HCT116 (cell line): ENCODE data around the gene QSOX1. TPM values are rescaled to one million over a fixed set of nuclear protein-coding genes. Genes with fewer than 3 reads are reported as not detected.

Experiments
- ATAC-seq: fragments of 200-7000 bp; cut with Tn5 transposase; 2 replicates; pipeline ENCODE4 v1.9.1; 2020; ENCODE audit warnings: mild to moderate bottlenecking, moderate library complexity
- BruUV-seq: library from RNA; stranded (reverse); fragments of 400-500 nt; replicated peaks from 2 replicates; lab custom pipeline; 2021; lab: Mats Ljungman, UMichigan
- CTCF ChIA-PET: fragments of 300-600 bp; sonication (Branson Sonifier 250); formaldehyde crosslinking; loops from one replicate; lab custom pipeline; 2021; ENCODE audit warnings: antibody characterized with exemption; lab: Charles Lee
- POLR2A ChIA-PET: fragments of 300-600, 350-600 bp; sonication (Branson Sonifier 250); formaldehyde crosslinking; loops from one replicate; lab custom pipeline; 2021; ENCODE audit warnings: antibody characterized with exemption; lab: Charles Lee
- RAD21 ChIA-PET, 2 experiments: fragments of 300-600 bp; sonication (Branson Sonifier 250); formaldehyde crosslinking; loops; one replicate each; lab custom pipeline; 2023; ENCODE audit warnings: low total read pairs in 2 of 2; ENCODE audit not compliant: uncharacterized antibody in 2 of 2, unreplicated experiment in 2 of 2, low non-redundant PET in 1 of 2; lab: Charles Lee
- DNase-seq: peaks from one replicate; pipeline ENCODE4 v3.0.0-alpha.2; 2010; ENCODE audit warnings: low read depth, low spot score
- H2AFZ ChIP-seq: fragments of 200-600 bp; shearing (Covaris generic), sonication (generic); 2 replicates; pipeline ENCODE4 v1.6.1; 2017; ENCODE audit warnings: low read depth, mixed run types, mixed read lengths, antibody characterized with exemption, low read length; ENCODE audit not compliant: poor library complexity, severe bottlenecking
- H3K27ac ChIP-seq: 2 replicates; pipeline ENCODE4 v1.5.1; 2012; ENCODE audit warnings: low read depth, low read length
- H3K27me3 ChIP-seq: fragments of 200-600 bp; sonication (generic); 2 replicates; pipeline ENCODE4 v1.6.1; 2016; ENCODE audit warnings: mixed run types, low read length, mixed read lengths; ENCODE audit not compliant: insufficient read depth
- H3K36me3 ChIP-seq, 2 experiments: fragments of 200-500 bp in 1 of 2; fragments of 200-600 bp in 1 of 2; sonication (Bioruptor generic) in 1 of 2; sonication (generic) in 1 of 2; 2 replicates each; pipeline versions ENCODE4 v1.5.1 to v1.6.1; 2014 to 2016; ENCODE audit warnings: low read length in 2 of 2, inconsistent platforms in 1 of 2, mixed read lengths in 1 of 2, mixed run types in 1 of 2; ENCODE audit not compliant: insufficient read depth in 2 of 2, control insufficient read depth in 1 of 2
- H3K4me1 ChIP-seq, 2 experiments: fragments of 200-600 bp in 1 of 2; sonication (generic) in 1 of 2; 2 replicates each; pipeline versions ENCODE4 v1.5.1 to v1.6.1; 2012 to 2017; ENCODE audit warnings: low read length in 2 of 2, inconsistent platforms in 1 of 2, mild to moderate bottlenecking in 1 of 2, mixed read lengths in 1 of 2, mixed run types in 1 of 2, moderate library complexity in 1 of 2; ENCODE audit not compliant: insufficient read depth in 2 of 2, control insufficient read depth in 1 of 2
- H3K4me2 ChIP-seq: fragments of 200-600 bp; sonication (generic); 2 replicates; pipeline ENCODE4 v1.6.1; 2017; ENCODE audit warnings: mixed run types, low read length, mixed read lengths
- H3K4me3 ChIP-seq, 2 experiments: fragments of 200-600 bp in 1 of 2; sonication (generic) in 1 of 2; replicated peaks in 1 of 2; 2 replicates each; pipeline ENCODE4 v1.5.1; 2011 to 2016; ENCODE audit warnings: low read length in 2 of 2, control low read depth in 1 of 2, low read depth in 1 of 2, mild to moderate bottlenecking in 1 of 2, mixed read lengths in 1 of 2, mixed run types in 1 of 2
- H3K79me2 ChIP-seq: fragments of 200-600 bp; sonication (generic); 2 replicates; pipeline ENCODE4 v1.6.1; 2017; ENCODE audit warnings: mild to moderate bottlenecking, mixed run types, low read length, moderate library complexity, mixed read lengths; ENCODE audit not compliant: insufficient read depth
- H3K9ac ChIP-seq: fragments of 200-600 bp; sonication (generic); 2 replicates; pipeline ENCODE4 v1.6.1; 2016; ENCODE audit warnings: low read length, mixed read lengths
- H3K9me2 ChIP-seq: fragments of 200-600 bp; sonication (generic), shearing (Covaris generic); 2 replicates; pipeline ENCODE4 v1.6.1; 2017; ENCODE audit warnings: mixed run types, mild to moderate bottlenecking, moderate library complexity; ENCODE audit not compliant: insufficient read depth
- H3K9me3 ChIP-seq, 2 experiments: fragments of 200-500 bp in 1 of 2; fragments of 200-600 bp in 1 of 2; sonication (Bioruptor generic) in 1 of 2; sonication (generic) in 1 of 2; 2 replicates each; pipeline ENCODE4 v1.6.1; 2014 to 2017; ENCODE audit warnings: low read length in 2 of 2, mixed read lengths in 2 of 2, inconsistent platforms in 1 of 2, low read depth in 1 of 2, mild to moderate bottlenecking in 1 of 2, mixed run types in 1 of 2, moderate library complexity in 1 of 2; ENCODE audit not compliant: control insufficient read depth in 1 of 2, insufficient read depth in 1 of 2
- H4K20me1 ChIP-seq: fragments of 200-600 bp; sonication (generic), shearing (Covaris generic); 2 replicates; pipeline ENCODE4 v1.6.1; 2017; ENCODE audit warnings: mixed run types, mild to moderate bottlenecking, moderate library complexity; ENCODE audit not compliant: insufficient read depth
- CBX3 ChIP-seq: IDR thresholded peaks from 2 replicates; pipeline ENCODE4 v1.6.1; 2012; ENCODE audit warnings: low read depth
- CEBPB ChIP-seq: IDR thresholded peaks from 2 replicates; pipeline ENCODE4 v1.6.1; 2012; ENCODE audit warnings: low read depth
- EGR1 ChIP-seq: IDR thresholded peaks from 2 replicates; pipeline ENCODE4 v1.6.1; 2012; ENCODE audit warnings: low read depth
- EZH2 ChIP-seq: fragments of 200-600 bp; sonication (generic); IDR thresholded peaks from 2 replicates; pipeline ENCODE4 v1.6.1; 2017; ENCODE audit warnings: antibody characterized with exemption, mixed run types
- EZH2phosphoT487 ChIP-seq: fragments of 200-600 bp; IDR thresholded peaks from 2 replicates; pipeline ENCODE4 v1.6.1; 2018; ENCODE audit warnings: antibody characterized with exemption, borderline replicate concordance
- JUND ChIP-seq: IDR thresholded peaks from 2 replicates; pipeline ENCODE4 v1.6.1; 2012
- YY1 ChIP-seq: IDR thresholded peaks from 2 replicates; pipeline ENCODE4 v1.6.1; 2011; ENCODE audit warnings: low read length, low read depth, moderate library complexity, mild to moderate bottlenecking; ENCODE audit not compliant: insufficient replicate concordance; ENCODE audit errors: extremely low read depth
- ZFX ChIP-seq: fragments of 450-650 bp; IDR thresholded peaks from 2 replicates; pipeline ENCODE4 v1.6.1; 2017
- intact Hi-C: fragments of 100-400 bp; cut with micrococcal nuclease; formaldehyde crosslinking; loops from 2 replicates; pipeline ENCODE4 v1.10.0; 2022
- total RNA-seq: library from RNA; stranded (reverse); gene quantifications from one replicate; pipeline ENCODE4 v1.2.1, GENCODE V29; 2021; ENCODE audit not compliant: unreplicated experiment
- TF ChIP-seq, protein P1 (sequence below), 3 experiments: fragments of 200-600 bp in 1 of 3; sonication (generic) in 1 of 3; IDR thresholded peaks in 2 of 3; conservative IDR thresholded peaks in 1 of 3; 2 replicates each; pipeline ENCODE4 v1.5.1; 2012 to 2017; ENCODE audit warnings: low read depth in 2 of 3, low read length in 2 of 3, antibody characterized with exemption in 1 of 3, borderline replicate concordance in 1 of 3, control low read depth in 1 of 3, mild to moderate bottlenecking in 1 of 3, mixed read lengths in 1 of 3, mixed run types in 1 of 3, moderate library complexity in 1 of 3; ENCODE audit not compliant: insufficient read depth in 1 of 3
- TF ChIP-seq, protein P2 (sequence below): IDR thresholded peaks from 2 replicates; pipeline ENCODE4 v1.6.1; 2012
- TF ChIP-seq, protein P3 (sequence below): IDR thresholded peaks from 2 replicates; pipeline ENCODE4 v1.6.1; 2012; ENCODE audit warnings: low read depth
- TF ChIP-seq, protein P4 (sequence below): IDR thresholded peaks from 2 replicates; pipeline ENCODE4 v1.6.1; 2011; ENCODE audit warnings: mild to moderate bottlenecking, low read length, moderate library complexity; ENCODE audit not compliant: insufficient replicate concordance; ENCODE audit errors: extremely low read depth

Gene QSOX1
- total RNA-seq, 1 experiment from 2014 or later = 89.2 TPM

DNA sequence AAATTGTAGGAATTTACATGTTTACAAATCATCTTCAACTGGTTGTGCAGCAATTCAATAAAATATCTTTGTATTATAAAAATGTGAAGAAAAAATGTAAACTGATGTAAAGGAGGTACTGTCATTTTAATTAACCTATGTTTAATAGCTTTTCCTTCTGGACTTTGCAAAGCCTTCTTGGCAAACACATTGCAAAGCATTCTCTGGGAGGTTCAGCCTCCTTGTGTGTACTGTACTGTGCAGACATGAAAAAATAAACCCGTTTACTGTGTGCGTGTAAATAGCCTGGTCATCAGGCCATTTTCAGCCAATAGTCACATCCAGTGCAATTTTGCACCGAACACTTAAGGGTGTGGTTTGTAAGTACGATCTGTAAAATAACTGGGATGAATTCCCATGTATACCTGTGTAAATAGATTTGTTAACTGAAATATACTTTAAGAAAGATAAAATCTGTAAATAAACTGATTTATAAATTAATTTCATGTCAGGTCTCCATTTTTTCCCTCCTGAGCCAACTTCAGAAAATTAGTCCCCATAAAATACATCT is 40.2 kb upstream of the QSOX1 start:
- ChIA-PET RAD21 (no interaction called here), CTCF (no interaction called here), POLR2A (no interaction called here)
- DNase-seq (no peak), ATAC-seq (no peak)
- Histone ChIP-seq H3K4me3 (no peak overlapping the region), H3K9ac (no peak overlapping the region), H3K4me2 (no peak overlapping the region), H3K27ac (no peak overlapping the region), H3K36me3 (peaks cover 6 to 14% of the 10 kb centered on the region in 2 experiments; a peak in 3 of 4 replicates), H3K9me2 (no peaks in the 10 kb centered on the region; the same call in 1 of the 2 replicates), H4K20me1 (no peaks in the 10 kb centered on the region), H3K79me2 (no peaks in the 10 kb centered on the region), H3K9me3 (no peaks in the 10 kb centered on the region), H3K4me1 (peaks cover 0 to 18% of the 10 kb centered on the region in 2 experiments; a peak in 2 of 4 replicates), H2AFZ (no peak overlapping the region), H3K27me3 (no peaks in the 10 kb centered on the region)
- BruUV-seq = no TSS peak
- intact Hi-C loops = no loop called here
- TF ChIP-seq, protein P1, sequence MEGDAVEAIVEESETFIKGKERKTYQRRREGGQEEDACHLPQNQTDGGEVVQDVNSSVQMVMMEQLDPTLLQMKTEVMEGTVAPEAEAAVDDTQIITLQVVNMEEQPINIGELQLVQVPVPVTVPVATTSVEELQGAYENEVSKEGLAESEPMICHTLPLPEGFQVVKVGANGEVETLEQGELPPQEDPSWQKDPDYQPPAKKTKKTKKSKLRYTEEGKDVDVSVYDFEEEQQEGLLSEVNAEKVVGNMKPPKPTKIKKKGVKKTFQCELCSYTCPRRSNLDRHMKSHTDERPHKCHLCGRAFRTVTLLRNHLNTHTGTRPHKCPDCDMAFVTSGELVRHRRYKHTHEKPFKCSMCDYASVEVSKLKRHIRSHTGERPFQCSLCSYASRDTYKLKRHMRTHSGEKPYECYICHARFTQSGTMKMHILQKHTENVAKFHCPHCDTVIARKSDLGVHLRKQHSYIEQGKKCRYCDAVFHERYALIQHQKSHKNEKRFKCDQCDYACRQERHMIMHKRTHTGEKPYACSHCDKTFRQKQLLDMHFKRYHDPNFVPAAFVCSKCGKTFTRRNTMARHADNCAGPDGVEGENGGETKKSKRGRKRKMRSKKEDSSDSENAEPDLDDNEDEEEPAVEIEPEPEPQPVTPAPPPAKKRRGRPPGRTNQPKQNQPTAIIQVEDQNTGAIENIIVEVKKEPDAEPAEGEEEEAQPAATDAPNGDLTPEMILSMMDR (IDR thresholded peaks at IDR 0.05 in 2 of 3, conservative IDR thresholded peaks at IDR 0.05 in 1 of 3; ENCODE audit: borderline replicate concordance in 1 of 3, insufficient read depth in 1 of 3, low read depth in 2 of 3, low read length in 2 of 3) = no peak
- TF ChIP-seq YY1 (no peak), EZH2 (no peak), ZFX (no peak), JUND (no peak), CEBPB (no peak), EGR1 (no peak), EZH2phosphoT487 (no peak), CBX3 (no peak)
- TF ChIP-seq, protein P2, sequence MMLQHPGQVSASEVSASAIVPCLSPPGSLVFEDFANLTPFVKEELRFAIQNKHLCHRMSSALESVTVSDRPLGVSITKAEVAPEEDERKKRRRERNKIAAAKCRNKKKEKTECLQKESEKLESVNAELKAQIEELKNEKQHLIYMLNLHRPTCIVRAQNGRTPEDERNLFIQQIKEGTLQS = no peak
- TF ChIP-seq, protein P3, sequence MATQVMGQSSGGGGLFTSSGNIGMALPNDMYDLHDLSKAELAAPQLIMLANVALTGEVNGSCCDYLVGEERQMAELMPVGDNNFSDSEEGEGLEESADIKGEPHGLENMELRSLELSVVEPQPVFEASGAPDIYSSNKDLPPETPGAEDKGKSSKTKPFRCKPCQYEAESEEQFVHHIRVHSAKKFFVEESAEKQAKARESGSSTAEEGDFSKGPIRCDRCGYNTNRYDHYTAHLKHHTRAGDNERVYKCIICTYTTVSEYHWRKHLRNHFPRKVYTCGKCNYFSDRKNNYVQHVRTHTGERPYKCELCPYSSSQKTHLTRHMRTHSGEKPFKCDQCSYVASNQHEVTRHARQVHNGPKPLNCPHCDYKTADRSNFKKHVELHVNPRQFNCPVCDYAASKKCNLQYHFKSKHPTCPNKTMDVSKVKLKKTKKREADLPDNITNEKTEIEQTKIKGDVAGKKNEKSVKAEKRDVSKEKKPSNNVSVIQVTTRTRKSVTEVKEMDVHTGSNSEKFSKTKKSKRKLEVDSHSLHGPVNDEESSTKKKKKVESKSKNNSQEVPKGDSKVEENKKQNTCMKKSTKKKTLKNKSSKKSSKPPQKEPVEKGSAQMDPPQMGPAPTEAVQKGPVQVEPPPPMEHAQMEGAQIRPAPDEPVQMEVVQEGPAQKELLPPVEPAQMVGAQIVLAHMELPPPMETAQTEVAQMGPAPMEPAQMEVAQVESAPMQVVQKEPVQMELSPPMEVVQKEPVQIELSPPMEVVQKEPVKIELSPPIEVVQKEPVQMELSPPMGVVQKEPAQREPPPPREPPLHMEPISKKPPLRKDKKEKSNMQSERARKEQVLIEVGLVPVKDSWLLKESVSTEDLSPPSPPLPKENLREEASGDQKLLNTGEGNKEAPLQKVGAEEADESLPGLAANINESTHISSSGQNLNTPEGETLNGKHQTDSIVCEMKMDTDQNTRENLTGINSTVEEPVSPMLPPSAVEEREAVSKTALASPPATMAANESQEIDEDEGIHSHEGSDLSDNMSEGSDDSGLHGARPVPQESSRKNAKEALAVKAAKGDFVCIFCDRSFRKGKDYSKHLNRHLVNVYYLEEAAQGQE = no peak
- TF ChIP-seq, protein P4, sequence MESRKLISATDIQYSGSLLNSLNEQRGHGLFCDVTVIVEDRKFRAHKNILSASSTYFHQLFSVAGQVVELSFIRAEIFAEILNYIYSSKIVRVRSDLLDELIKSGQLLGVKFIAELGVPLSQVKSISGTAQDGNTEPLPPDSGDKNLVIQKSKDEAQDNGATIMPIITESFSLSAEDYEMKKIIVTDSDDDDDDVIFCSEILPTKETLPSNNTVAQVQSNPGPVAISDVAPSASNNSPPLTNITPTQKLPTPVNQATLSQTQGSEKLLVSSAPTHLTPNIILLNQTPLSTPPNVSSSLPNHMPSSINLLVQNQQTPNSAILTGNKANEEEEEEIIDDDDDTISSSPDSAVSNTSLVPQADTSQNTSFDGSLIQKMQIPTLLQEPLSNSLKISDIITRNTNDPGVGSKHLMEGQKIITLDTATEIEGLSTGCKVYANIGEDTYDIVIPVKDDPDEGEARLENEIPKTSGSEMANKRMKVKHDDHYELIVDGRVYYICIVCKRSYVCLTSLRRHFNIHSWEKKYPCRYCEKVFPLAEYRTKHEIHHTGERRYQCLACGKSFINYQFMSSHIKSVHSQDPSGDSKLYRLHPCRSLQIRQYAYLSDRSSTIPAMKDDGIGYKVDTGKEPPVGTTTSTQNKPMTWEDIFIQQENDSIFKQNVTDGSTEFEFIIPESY = no peak
